Glutamatergic neuron (in vitro differentiated cells): Measurements from ENCODE around the gene GARNL3. TPM values are rescaled to one million over a fixed set of nuclear protein-coding genes. Genes with fewer than 3 reads are reported as not detected.

Experiments
- DNase-seq: peaks from one replicate; pipeline ENCODE4 v3.0.0; 2022
- H3K27ac Mint-ChIP-seq: one replicate; pipeline ENCODE4 v1.8.0; 2020; ENCODE audit warnings: mild to moderate bottlenecking, mixed read lengths, inconsistent platforms; ENCODE audit not compliant: unreplicated experiment
- H3K27me3 Mint-ChIP-seq: one replicate; pipeline ENCODE4 v1.8.0; 2020; ENCODE audit warnings: mild to moderate bottlenecking, moderate library complexity, mixed read lengths, inconsistent platforms; ENCODE audit not compliant: unreplicated experiment
- H3K36me3 Mint-ChIP-seq: one replicate; pipeline ENCODE4 v1.8.0; 2020; ENCODE audit warnings: mild to moderate bottlenecking, mixed read lengths, inconsistent platforms; ENCODE audit not compliant: unreplicated experiment
- H3K4me1 Mint-ChIP-seq: one replicate; pipeline ENCODE4 v1.8.0; 2020; ENCODE audit warnings: mild to moderate bottlenecking, low read depth, mixed read lengths, inconsistent platforms; ENCODE audit not compliant: unreplicated experiment
- H3K4me3 Mint-ChIP-seq: one replicate; pipeline ENCODE4 v1.8.0; 2020; ENCODE audit warnings: mild to moderate bottlenecking, mixed read lengths, inconsistent platforms; ENCODE audit not compliant: unreplicated experiment
- H3K9me3 Mint-ChIP-seq: one replicate; pipeline ENCODE4 v1.8.0; 2020; ENCODE audit warnings: mild to moderate bottlenecking, moderate library complexity, mixed read lengths, inconsistent platforms; ENCODE audit not compliant: unreplicated experiment
- total RNA-seq: library from RNA; stranded (reverse); fragmentation: NEBNext Ultra II Directional; extraction: Animal tissue kit (Norgen Biotek cat#: 25700); gene quantifications from one replicate; pipeline ENCODE4 v1.2.1, GENCODE V29; 2021; ENCODE audit not compliant: unreplicated experiment
- TF ChIP-seq, protein P1 (sequence below): fragments of 200-600 bp; sonication (generic); IDR thresholded peaks from one replicate; pipeline ENCODE4 v1.5.0; 2021; ENCODE audit not compliant: partially characterized antibody, unreplicated experiment

The GARNL3 gene
- total RNA-seq, 1 donor from 2014 or later = 14.7 TPM

DNA sequence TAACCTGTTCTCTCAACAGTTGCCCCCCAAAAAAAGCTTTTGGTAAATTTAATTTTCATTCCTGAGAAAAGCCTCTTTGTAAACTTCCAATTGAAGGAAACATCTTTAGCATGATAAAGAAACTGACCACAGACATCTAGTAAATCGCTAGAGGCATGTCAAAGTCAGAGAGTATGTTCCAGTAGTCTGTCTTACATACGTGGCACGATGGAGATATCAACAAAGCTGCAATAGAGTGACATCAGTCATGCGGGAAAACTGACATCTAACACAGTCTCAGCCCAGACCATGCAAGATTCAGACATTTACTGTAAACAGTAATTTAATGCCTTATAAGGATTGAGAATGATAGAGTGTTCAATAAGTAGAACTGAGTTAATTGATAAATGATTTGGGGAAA lies 45.1 kb downstream of the GARNL3 start:
- H3K27ac Mint-ChIP-seq = no peak overlapping the region
- TF ChIP-seq, protein P1, sequence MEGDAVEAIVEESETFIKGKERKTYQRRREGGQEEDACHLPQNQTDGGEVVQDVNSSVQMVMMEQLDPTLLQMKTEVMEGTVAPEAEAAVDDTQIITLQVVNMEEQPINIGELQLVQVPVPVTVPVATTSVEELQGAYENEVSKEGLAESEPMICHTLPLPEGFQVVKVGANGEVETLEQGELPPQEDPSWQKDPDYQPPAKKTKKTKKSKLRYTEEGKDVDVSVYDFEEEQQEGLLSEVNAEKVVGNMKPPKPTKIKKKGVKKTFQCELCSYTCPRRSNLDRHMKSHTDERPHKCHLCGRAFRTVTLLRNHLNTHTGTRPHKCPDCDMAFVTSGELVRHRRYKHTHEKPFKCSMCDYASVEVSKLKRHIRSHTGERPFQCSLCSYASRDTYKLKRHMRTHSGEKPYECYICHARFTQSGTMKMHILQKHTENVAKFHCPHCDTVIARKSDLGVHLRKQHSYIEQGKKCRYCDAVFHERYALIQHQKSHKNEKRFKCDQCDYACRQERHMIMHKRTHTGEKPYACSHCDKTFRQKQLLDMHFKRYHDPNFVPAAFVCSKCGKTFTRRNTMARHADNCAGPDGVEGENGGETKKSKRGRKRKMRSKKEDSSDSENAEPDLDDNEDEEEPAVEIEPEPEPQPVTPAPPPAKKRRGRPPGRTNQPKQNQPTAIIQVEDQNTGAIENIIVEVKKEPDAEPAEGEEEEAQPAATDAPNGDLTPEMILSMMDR = no peak
- peaks cover 11% of the 10 kb centered on the region for H3K4me1 Mint-ChIP-seq
- peaks cover 2% of the 10 kb centered on the region for H3K9me3 Mint-ChIP-seq
- H3K4me3 Mint-ChIP-seq = no peak overlapping the region
- DNase-seq = no peak
- H3K27me3 Mint-ChIP-seq = peaks cover 3% of the 10 kb centered on the region
- H3K36me3 Mint-ChIP-seq = peaks cover 7% of the 10 kb centered on the region

DNA sequence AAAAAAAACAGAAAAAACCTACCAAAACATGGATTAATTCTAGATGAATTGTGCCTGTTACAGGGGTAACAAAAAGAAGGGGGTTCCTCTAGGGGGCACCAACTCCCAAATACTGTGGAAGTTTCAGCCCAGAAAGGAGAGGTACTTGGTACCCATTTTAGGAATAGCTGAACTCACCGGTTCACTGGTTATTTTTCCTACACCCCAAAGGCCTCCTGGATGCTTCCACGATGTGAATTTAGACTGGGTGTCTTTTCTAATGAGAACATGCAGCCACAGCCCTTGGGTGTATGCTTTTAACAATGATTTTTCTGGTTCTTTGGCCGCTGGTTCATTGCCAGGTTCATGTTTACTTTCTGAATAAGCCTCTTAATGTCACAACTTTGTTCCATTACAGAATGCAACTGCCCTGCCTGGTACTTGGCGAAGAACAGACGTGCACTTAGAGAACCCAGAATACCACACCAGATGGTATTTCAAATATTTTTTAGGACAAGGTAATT lies 46.7 kb downstream of the GARNL3 start:
- Mint-ChIP-seq H3K36me3 (peaks cover 7% of the 10 kb centered on the region), H3K27ac (no peak overlapping the region), H3K9me3 (peaks cover 2% of the 10 kb centered on the region), H3K27me3 (peaks cover 3% of the 10 kb centered on the region), H3K4me1 (peaks cover 11% of the 10 kb centered on the region), H3K4me3 (no peak overlapping the region)
- DNase-seq = no peak
- TF ChIP-seq, protein P1 = no peak

DNA sequence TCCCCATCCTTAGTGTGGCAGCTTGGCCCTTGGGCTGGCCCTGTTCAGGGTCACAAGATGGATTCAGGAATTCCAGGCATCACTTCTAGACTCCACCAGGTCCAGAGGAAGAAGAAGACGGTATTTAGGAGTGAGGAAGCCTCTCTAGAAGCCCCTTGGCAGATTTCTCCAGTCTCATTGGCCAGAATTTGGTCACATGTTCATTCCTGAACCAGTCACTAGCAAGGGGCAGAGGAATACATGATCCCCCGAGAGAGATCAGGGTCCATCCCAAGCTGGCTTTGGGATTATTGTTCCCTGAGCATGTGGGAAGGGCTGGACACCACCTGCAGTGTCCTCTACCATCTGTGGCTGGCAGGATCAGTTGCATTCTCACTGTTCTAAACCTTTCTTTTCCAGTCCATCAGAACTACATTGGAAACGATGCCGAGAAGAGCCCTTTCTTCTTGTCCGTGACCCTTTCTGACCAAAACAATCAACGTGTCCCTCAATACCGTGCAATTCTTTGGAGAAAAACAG lies 48.5 kb downstream of the GARNL3 start:
- TF ChIP-seq, protein P1 = no peak
- Mint-ChIP-seq H3K36me3 (peaks cover 7% of the 10 kb centered on the region), H3K9me3 (peaks cover 2% of the 10 kb centered on the region)

DNA sequence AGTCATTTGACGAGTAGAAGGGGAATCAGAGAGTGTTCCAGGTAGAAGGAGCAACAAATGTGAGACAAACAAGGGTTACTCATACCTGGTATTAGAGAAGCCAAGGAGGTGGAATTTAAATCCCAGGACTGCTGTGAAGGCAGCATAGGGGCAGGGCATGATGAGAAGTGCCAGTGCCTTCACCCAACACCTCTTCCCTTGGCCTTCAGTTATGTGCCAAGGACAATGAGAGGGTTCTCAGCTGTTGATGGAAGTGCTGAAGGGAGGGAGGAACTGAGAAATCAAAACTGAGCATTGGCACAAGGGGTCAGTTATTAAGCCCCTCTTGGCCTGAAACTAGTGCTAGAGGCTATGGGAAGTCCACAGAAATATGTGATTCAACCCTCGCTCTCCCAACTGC lies 50.3 kb downstream of the GARNL3 start:
- peaks cover 7% of the 10 kb centered on the region for H3K36me3 Mint-ChIP-seq
- H3K4me3 Mint-ChIP-seq = no peak overlapping the region
- TF ChIP-seq, protein P1 = no peak
- peaks cover 11% of the 10 kb centered on the region for H3K4me1 Mint-ChIP-seq
- peaks cover 3% of the 10 kb centered on the region for H3K27me3 Mint-ChIP-seq
- H3K9me3 Mint-ChIP-seq = peaks cover 2% of the 10 kb centered on the region
- no peak for DNase-seq
- no peak overlapping the region for H3K27ac Mint-ChIP-seq

More for the DNA sequence above, 48.5 kb downstream of the GARNL3 start:
- Mint-ChIP-seq H3K27me3 (peaks cover 3% of the 10 kb centered on the region), H3K27ac (peak overlapping the region; percentile 78), H3K4me1 (peaks cover 11% of the 10 kb centered on the region), H3K4me3 (no peak overlapping the region)
- DNase-seq = peak; percentile 40

DNA sequence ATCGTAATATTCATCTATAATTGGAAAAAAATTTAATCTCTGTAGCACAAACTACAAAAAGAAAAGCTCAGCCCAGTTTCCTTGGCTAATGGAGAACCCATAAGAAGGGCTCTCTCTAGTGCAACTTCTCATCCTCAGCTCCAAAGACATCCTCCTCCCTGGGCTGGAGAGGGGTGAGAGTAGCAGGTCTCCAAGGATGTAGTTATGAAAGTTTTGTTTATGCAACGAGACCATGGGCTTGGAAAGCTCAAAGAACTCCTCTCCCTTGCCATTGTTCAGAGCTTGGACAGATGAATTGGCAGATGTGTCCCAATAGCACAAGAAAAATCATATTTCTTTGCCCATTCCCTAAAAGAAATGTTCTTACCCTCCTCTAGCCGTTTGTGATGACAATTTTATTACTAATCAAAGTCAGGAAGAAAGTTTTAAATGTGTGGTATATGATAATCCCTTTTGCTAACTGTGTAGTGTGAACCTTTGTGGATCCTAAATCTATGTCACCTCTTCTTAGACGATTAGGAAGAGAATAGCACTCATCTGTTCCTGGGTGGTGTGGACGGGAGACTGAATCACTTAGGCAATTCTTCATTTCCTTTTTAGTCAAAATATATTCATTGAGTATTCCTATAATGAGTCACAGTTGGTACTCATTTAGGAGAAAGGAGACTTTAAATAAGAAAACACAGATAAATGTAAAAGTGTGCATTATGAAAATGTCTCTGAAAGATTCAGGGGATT lies 52.2 kb downstream of the GARNL3 start:
- no peak for DNase-seq
- Mint-ChIP-seq H3K27me3 (peaks cover 3% of the 10 kb centered on the region), H3K9me3 (peaks cover 2% of the 10 kb centered on the region), H3K4me1 (peaks cover 11% of the 10 kb centered on the region), H3K27ac (no peak overlapping the region), H3K4me3 (no peak overlapping the region), H3K36me3 (peaks cover 7% of the 10 kb centered on the region)
- TF ChIP-seq, protein P1 = no peak
